Natural killer cell (primary cell): ENCODE results near the gene PABPC3. TPM values are rescaled to one million over a fixed set of nuclear protein-coding genes. Genes with fewer than 3 reads are reported as not detected.
A peak's percentile ranks its signal among the peaks of the same experiment; 100 is the strongest.

Experiments used
- ATAC-seq, 3 donors: fragments of 150-1000 bp in 2 of 3; fragments of 200-7000 bp in 1 of 3; cut with Tn5 transposase; 1 replicate in 1 of 3; 2 replicates in 2 of 3; pipeline ENCODE4 v1.10.0; 2021; ENCODE audit warnings: mild to moderate bottlenecking in 2 of 3, moderate library complexity in 2 of 3
- DNase-seq, 2 donors: peaks; one replicate each; pipeline versions ENCODE4 v3.0.0 to v3.0.0-alpha.2; 2013 to 2021; ENCODE audit warnings: mixed read lengths in 1 of 2
- H3K27ac ChIP-seq: one replicate; pipeline ENCODE4 v1.5.1; 2013; ENCODE audit warnings: mild to moderate bottlenecking, low read length
- H3K27me3 ChIP-seq: one replicate; pipeline ENCODE4 v1.6.1; 2013; ENCODE audit warnings: low read length; ENCODE audit not compliant: control insufficient read depth, insufficient read depth
- H3K36me3 ChIP-seq: one replicate; pipeline ENCODE4 v1.6.1; 2013; ENCODE audit warnings: low read length; ENCODE audit not compliant: control insufficient read depth, insufficient read depth
- H3K4me1 ChIP-seq: one replicate; pipeline ENCODE4 v1.6.1; 2013; ENCODE audit warnings: low read length; ENCODE audit not compliant: control insufficient read depth, insufficient read depth
- H3K4me3 ChIP-seq: one replicate; pipeline ENCODE4 v1.5.1; 2013; ENCODE audit warnings: low read length
- H3K9me3 ChIP-seq: one replicate; pipeline ENCODE4 v1.6.1; 2013; ENCODE audit warnings: low read length; ENCODE audit not compliant: control insufficient read depth, insufficient read depth
- H3K27ac Mint-ChIP-seq, 2 donors: one replicate each; pipeline ENCODE4 v1.8.0; 2022; ENCODE audit warnings: mild to moderate bottlenecking in 2 of 2, mixed read lengths in 2 of 2, moderate library complexity in 1 of 2
- H3K27me3 Mint-ChIP-seq, 2 donors: one replicate each; pipeline ENCODE4 v1.8.0; 2022; ENCODE audit warnings: low read depth in 2 of 2, mixed read lengths in 2 of 2
- H3K36me3 Mint-ChIP-seq: one replicate; pipeline ENCODE4 v1.8.0; 2022; ENCODE audit warnings: mixed read lengths
- H3K4me1 Mint-ChIP-seq, 2 donors: one replicate each; pipeline ENCODE4 v1.8.0; 2022; ENCODE audit warnings: mixed read lengths in 2 of 2
- H3K4me3 Mint-ChIP-seq: one replicate; pipeline ENCODE4 v1.8.0; 2022; ENCODE audit warnings: mild to moderate bottlenecking, moderate library complexity, mixed read lengths
- H3K9me3 Mint-ChIP-seq, 2 donors: one replicate each; pipeline ENCODE4 v1.8.0; 2022; ENCODE audit warnings: mixed read lengths in 2 of 2
- WGBS: methylation state at CpG from one replicate; pipeline ENCODE4 v1.1.7; 2013; ENCODE audit warnings: missing lambda C conversion rate; ENCODE audit not compliant: insufficient coverage; 5-methylcytosine and 5-hydroxymethylcytosine counted together
- intact Hi-C: fragments of 100-400 bp; cut with micrococcal nuclease; formaldehyde crosslinking; loops from one replicate; pipeline ENCODE4 v1.14.2; 2022
- total RNA-seq, 4 donors: library from RNA; stranded (reverse); fragments of 120-200 nt in 1 of 4; gene quantifications; one replicate each; pipeline versions ENCODE4 v1.2.3 to v1.2.4, GENCODE V29; 2013 to 2022
- TF ChIP-seq, protein P1 (sequence below): fragments of 200-600 bp; IDR thresholded peaks from one replicate; pipeline ENCODE4 v1.8.0; 2022; ENCODE audit warnings: antibody characterized with exemption

Gene PABPC3
- total RNA-seq, 3 donors from 2014 or later (not counting 1 experiment from before 2014, with no cell fraction given) = 0.18 to 0.21 (median 0.20) TPM

DNA sequence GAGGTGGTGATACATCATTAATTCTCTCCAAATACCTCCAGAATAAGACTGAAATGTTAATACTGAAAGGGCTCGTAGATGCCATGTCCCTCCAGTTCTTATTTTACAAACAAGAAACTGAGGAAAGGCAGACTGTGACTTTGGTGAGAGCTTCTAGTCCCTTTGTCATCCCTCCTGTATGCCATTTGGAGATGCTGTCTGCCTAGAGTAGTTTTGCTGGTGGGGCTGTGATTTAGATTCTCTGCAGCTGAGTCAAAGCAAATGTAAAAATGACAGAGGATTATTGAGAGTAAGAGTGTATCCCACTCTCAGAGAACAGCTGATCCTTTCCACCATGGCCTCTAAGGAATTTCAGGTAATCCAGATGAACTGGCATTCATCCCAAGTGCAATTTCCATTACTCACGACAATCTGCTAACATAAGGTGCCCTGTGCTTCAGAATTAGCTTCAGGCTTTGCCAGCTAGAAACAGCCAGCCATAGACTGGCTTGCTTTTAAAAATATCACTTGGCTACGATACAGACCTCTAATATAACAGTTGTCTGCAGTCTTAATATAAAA lies 16.8 kb downstream of the PABPC3 start:
- Histone ChIP-seq H3K36me3 (no peaks in the 10 kb centered on the region), H3K4me3 (no peak overlapping the region), H3K27ac (no peak overlapping the region), H3K4me1 (no peaks in the 10 kb centered on the region), H3K9me3 (no peaks in the 10 kb centered on the region), H3K27me3 (peaks cover 7% of the 10 kb centered on the region)
- DNase-seq (no peak), ATAC-seq (no peak)
- no peaks in the 10 kb centered on the region for H3K9me3 Mint-ChIP-seq
- H3K4me3 Mint-ChIP-seq = no peak overlapping the region
- H3K36me3 Mint-ChIP-seq = no peaks in the 10 kb centered on the region
- no peaks in the 10 kb centered on the region for H3K4me1 Mint-ChIP-seq
- TF ChIP-seq, protein P1, sequence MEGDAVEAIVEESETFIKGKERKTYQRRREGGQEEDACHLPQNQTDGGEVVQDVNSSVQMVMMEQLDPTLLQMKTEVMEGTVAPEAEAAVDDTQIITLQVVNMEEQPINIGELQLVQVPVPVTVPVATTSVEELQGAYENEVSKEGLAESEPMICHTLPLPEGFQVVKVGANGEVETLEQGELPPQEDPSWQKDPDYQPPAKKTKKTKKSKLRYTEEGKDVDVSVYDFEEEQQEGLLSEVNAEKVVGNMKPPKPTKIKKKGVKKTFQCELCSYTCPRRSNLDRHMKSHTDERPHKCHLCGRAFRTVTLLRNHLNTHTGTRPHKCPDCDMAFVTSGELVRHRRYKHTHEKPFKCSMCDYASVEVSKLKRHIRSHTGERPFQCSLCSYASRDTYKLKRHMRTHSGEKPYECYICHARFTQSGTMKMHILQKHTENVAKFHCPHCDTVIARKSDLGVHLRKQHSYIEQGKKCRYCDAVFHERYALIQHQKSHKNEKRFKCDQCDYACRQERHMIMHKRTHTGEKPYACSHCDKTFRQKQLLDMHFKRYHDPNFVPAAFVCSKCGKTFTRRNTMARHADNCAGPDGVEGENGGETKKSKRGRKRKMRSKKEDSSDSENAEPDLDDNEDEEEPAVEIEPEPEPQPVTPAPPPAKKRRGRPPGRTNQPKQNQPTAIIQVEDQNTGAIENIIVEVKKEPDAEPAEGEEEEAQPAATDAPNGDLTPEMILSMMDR = no peak
- 78% methylated on average over 1 of the region's 3 CpGs for WGBS
- peaks cover 12 to 15% of the 10 kb centered on the region in 2 donors for H3K27me3 Mint-ChIP-seq
- no peak overlapping the region for H3K27ac Mint-ChIP-seq
- intact Hi-C loops = no loop called here

DNA sequence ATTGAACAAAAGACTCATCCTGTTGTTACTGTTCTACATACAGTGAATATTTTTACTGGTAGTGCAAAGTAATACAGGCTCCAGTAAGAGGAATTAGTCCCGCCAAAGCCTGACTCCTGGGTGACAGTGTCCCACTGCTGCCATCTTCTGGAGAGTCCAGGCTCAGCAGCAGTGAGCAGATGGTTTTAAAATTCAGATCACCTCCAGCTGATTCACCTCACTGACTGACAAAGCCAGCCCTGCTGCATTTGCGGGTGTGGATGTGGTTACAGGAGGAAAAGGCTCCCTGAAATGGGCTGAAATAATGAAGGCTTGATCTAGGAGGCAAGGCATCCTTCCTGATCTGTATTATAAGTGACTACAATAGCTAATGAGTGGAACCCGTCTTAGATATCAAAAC lies 18.3 kb downstream of the PABPC3 start:
- Histone ChIP-seq H3K27ac (no peak overlapping the region), H3K9me3 (no peaks in the 10 kb centered on the region), H3K36me3 (no peaks in the 10 kb centered on the region), H3K27me3 (peaks cover 7% of the 10 kb centered on the region), H3K4me3 (no peak overlapping the region), H3K4me1 (no peaks in the 10 kb centered on the region)
- peak; percentile 64 to 83 (median 70) for ATAC-seq
- intact Hi-C loops = no loop called here
- Mint-ChIP-seq H3K4me3 (no peak overlapping the region), H3K27me3 (peaks cover 12 to 19% of the 10 kb centered on the region in 2 donors), H3K27ac (no peak overlapping the region), H3K4me1 (no peaks in the 10 kb centered on the region), H3K36me3 (no peaks in the 10 kb centered on the region), H3K9me3 (no peaks in the 10 kb centered on the region)
- TF ChIP-seq, protein P1 = peak; percentile 68
- WGBS = 23% methylated on average over 2 of the region's 3 CpGs
- peak; percentile 25 to 60 for DNase-seq

DNA sequence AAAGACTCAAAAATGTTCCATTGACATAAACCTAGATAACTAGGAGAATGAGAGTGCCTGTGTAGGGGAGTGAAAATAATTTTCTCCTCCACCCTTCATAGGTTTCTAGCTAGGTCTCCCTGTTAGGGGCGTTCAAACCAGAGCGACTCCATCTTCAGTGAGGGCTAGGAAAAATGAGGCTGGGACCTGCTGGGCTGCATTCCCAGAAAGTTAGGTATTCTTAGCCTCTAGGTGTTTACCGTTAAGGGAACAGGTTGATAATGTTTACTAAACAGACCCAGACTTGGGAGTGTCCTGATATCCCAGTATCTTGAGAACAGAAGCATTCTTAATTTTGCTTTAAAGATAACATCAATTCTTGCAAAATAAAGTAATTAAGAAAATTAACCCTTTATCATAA lies 20.1 kb downstream of the PABPC3 start:
- Histone ChIP-seq H3K27me3 (peaks cover 6% of the 10 kb centered on the region), H3K4me3 (no peak overlapping the region), H3K4me1 (no peaks in the 10 kb centered on the region), H3K36me3 (no peaks in the 10 kb centered on the region), H3K9me3 (no peaks in the 10 kb centered on the region), H3K27ac (no peak overlapping the region)
- H3K27me3 Mint-ChIP-seq = peaks cover 22 to 23% of the 10 kb centered on the region in 2 donors
- ATAC-seq (no peak), DNase-seq (no peak)
- no peaks in the 10 kb centered on the region for H3K9me3 Mint-ChIP-seq
- no peak overlapping the region for H3K4me3 Mint-ChIP-seq
- no peak overlapping the region for H3K27ac Mint-ChIP-seq
- intact Hi-C loops = no loop called here
- TF ChIP-seq, protein P1 = no peak
- no peaks in the 10 kb centered on the region for H3K36me3 Mint-ChIP-seq
- WGBS = 91% methylated on average over 3 of the region's 3 CpGs
- no peaks in the 10 kb centered on the region for H3K4me1 Mint-ChIP-seq

DNA sequence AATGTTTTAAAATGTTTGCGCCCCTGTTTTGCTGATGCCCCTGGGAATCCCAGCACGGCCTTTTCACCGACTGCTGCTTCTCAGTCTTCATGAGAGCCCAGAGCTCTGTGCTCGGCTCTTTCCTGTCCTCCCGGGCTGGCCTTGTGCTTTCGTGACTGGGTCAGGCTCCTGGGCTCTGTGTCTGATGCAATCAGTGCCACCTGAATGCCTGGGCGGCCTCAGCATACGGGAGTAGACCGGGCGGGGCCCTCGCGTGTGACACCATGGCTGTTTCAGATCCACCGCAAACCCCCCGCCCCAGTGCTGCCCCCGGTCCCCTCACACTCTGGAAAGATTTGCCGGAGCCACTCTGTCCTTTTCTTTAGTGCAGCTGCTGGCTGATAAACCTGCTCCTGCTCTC lies 21.4 kb downstream of the PABPC3 start:
- no peaks in the 10 kb centered on the region for H3K4me1 Mint-ChIP-seq
- TF ChIP-seq, protein P1 = no peak
- Histone ChIP-seq H3K36me3 (no peaks in the 10 kb centered on the region), H3K27me3 (no peaks in the 10 kb centered on the region), H3K4me3 (no peak overlapping the region), H3K9me3 (no peaks in the 10 kb centered on the region), H3K4me1 (no peaks in the 10 kb centered on the region), H3K27ac (no peak overlapping the region)
- no peak overlapping the region for H3K4me3 Mint-ChIP-seq
- no peaks in the 10 kb centered on the region for H3K36me3 Mint-ChIP-seq
- no peak for DNase-seq
- H3K9me3 Mint-ChIP-seq = no peaks in the 10 kb centered on the region
- peaks cover 21 to 32% of the 10 kb centered on the region in 2 donors for H3K27me3 Mint-ChIP-seq
- no peak overlapping the region for H3K27ac Mint-ChIP-seq
- intact Hi-C loops = no loop called here
- WGBS = 89% methylated on average over 16 of the region's 16 CpGs
- ATAC-seq = no peak
